Coronary artery (tissue), 2 donors: ENCODE data around the gene PLPP1.

Experiments used
- DNase-seq: peaks from one replicate; pipeline ENCODE4 v3.0.0-alpha.2; 2017; ENCODE audit warnings: low spot score
- H3K27ac ChIP-seq, 2 donors: fragments of 200-600 bp; sonication (generic); one replicate each; pipeline ENCODE4 v1.5.1; 2016 to 2019
- H3K4me3 ChIP-seq: fragments of 200-600 bp; sonication (generic); 2 replicates; pipeline ENCODE4 v1.5.1; 2016; ENCODE audit warnings: mild to moderate bottlenecking, moderate library complexity
- TF ChIP-seq, protein P1 (sequence below): fragments of 200-600 bp; sonication (generic); IDR thresholded peaks from one replicate; pipeline ENCODE4 v1.5.1; 2019; ENCODE audit warnings: antibody characterized with exemption

PLPP1 gene

DNA sequence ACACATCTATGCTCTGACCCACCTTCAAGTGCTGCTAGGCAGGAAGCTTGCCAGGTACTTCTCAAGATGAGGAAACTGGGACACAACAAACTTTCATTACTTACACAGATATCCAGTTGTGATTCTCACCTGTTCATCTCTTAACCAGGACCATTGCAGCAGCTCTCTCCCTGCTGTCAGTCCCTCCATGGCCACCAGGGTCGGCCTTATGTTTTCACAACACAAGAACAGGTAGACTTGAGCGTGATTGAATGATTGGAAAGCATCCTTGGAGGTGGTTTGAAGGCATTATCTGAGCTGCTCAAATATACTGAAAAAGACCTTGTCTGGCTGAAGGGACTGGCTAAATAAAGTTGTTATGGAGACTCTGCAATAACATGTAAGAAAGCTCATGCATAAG lies 132.6 kb downstream of the PLPP1 start:
- H3K27ac ChIP-seq: no peak overlapping the region
- H3K4me3 ChIP-seq: no peak overlapping the region
- DNase-seq: no peak
- TF ChIP-seq, protein P1, sequence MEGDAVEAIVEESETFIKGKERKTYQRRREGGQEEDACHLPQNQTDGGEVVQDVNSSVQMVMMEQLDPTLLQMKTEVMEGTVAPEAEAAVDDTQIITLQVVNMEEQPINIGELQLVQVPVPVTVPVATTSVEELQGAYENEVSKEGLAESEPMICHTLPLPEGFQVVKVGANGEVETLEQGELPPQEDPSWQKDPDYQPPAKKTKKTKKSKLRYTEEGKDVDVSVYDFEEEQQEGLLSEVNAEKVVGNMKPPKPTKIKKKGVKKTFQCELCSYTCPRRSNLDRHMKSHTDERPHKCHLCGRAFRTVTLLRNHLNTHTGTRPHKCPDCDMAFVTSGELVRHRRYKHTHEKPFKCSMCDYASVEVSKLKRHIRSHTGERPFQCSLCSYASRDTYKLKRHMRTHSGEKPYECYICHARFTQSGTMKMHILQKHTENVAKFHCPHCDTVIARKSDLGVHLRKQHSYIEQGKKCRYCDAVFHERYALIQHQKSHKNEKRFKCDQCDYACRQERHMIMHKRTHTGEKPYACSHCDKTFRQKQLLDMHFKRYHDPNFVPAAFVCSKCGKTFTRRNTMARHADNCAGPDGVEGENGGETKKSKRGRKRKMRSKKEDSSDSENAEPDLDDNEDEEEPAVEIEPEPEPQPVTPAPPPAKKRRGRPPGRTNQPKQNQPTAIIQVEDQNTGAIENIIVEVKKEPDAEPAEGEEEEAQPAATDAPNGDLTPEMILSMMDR: no peak

DNA sequence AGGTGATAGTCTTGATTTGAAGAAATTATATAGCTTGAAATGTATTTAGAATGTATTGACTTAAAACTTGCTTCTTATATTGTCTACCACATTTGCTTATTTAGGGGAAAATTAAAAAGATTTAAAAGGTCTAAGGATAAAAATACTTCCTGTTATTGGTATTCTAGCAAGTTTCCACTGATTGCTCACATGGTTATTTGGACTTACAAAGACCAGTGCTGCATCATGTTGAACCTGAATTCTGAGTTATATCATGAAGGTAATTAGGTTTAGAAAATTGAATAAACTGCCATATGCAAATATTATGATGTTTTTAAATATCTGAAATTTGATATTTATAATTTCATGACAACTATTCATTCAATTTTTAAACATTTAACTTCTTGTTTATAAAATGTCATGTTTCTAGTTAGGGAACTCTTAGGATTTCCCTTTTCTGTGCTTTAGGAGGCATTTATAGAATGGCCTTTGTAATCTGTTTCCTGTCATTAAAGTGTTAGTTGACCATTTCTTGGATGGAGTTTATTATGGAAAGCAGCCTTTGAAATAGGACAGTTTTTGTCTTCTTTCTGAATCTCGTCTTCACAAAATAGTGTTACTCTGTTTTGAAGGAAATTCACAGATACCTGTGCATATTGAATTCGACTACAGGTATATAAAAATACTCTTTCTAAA lies 141.1 kb downstream of the PLPP1 start:
- TF ChIP-seq, protein P1: no peak
- no peak overlapping the region for H3K27ac ChIP-seq
- H3K4me3 ChIP-seq: no peak overlapping the region
- DNase-seq: no peak

DNA sequence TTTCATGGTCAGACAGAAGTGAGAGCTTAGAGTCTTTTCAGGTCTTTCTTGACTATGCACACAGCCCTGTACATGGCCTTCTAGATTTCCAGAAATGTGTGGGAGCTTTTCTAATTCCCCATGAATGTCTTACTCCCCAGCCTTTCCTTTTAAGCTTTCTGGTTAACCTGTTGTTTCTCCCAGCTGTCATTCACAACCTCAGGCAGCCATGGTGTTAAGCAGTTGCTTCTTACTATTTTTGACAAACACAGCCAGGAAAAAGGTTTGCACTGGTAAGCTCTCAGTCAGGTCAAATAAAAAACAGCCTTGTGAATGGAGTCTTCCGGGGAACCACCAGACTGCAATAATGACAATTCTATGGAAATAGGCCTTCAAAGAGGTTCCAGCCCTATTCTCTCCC lies 142.1 kb downstream of the PLPP1 start:
- no peak overlapping the region for H3K27ac ChIP-seq
- H3K4me3 ChIP-seq: no peak overlapping the region
- TF ChIP-seq, protein P1: no peak

DNA sequence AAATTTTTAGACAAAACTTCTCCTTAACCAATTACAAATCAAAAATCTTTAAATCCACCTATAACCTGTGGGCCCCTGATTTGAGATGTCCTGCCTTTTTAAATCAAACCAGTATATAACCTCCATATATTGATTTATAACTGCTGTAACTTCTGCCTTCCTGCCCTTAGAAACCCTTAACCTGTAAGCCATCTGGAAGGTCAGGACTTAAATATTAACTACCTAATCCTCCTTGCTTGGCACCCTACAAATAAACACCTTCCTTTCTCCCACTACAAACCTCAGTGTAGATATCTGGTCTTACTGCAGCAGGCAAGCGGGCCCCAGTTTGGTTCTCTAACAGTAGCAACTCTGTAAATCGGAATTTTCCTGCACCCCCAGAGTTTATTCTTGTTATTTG lies 143.1 kb downstream of the PLPP1 start:
- Histone ChIP-seq H3K4me3 (no peak overlapping the region), H3K27ac (no peak overlapping the region)
- no peak for DNase-seq
- TF ChIP-seq, protein P1: no peak

More for the DNA sequence above, 142.1 kb downstream of the PLPP1 start:
- no peak for DNase-seq

DNA sequence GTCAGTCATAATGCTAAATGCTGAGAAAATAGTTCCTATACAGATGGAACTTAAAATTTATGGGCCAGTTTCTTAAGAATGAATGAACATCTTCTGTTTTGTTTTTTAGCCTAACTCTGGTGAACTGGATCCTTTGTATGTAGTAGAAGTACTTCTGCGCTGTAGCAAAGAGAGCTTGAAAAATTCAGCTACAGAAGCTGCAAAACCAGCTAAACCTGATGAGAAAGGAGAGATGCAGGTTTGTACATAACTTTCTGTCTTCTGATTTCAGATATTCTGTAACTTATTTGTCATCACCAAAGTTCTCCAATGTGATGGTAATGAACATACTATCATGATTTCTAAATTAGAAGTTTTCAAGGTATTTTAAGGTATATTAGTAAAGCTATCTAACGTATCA lies 146.9 kb downstream of the PLPP1 start:
- H3K27ac ChIP-seq: no peak overlapping the region
- TF ChIP-seq, protein P1: no peak
- no peak for DNase-seq

DNA sequence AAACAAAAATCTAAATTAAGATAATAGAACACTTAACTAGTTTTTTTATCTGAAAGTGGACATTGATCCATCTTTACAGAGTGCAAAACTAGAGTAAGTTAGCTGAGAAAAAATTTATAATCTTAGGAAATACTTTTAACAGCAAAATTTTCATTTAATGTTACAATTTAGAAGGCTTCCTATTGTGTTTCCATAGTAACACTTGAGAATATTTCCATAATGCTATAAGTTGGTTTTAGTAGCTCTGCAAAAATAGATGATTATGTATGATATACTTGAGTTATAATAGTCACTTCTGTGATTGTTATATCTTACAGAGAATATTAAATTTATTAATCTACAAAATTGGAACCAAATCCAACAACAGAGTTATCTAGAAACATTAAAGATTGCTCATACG lies 148.4 kb downstream of the PLPP1 start:
- no peak overlapping the region for H3K27ac ChIP-seq
- no peak for DNase-seq
- TF ChIP-seq, protein P1: no peak
- no peak overlapping the region for H3K4me3 ChIP-seq

More for the DNA sequence above, 146.9 kb downstream of the PLPP1 start:
- H3K4me3 ChIP-seq: no peak overlapping the region

DNA sequence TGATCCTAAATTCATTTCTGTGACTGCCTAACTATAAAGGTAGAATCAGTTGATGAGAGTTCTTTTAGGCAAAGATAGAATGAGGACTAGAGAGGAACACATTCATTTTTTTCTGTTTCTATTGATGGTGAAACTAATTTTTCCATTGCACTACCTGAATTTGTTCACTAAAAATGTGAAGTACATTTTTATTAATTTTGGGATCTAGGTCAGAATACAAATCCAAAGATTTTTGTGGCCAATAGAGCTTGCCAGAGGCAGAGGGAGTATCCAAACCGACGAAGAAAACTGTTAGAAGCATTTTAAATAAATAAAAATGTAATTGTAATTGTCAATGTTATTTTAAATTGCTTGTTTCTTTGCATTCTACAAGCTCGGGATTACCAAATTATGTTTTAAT lies 148.9 kb downstream of the PLPP1 start:
- no peak for DNase-seq
- Histone ChIP-seq H3K27ac (no peak overlapping the region), H3K4me3 (no peak overlapping the region)
- TF ChIP-seq, protein P1: no peak
